ENCODE results near the gene AUH. TPM values are rescaled to one million over a fixed set of nuclear protein-coding genes. Genes with fewer than 3 reads are reported as not detected.

Gene AUH
- total RNA-seq, 2 donors from 2014 or later: 27.4 to 36.1 TPM

DNA sequence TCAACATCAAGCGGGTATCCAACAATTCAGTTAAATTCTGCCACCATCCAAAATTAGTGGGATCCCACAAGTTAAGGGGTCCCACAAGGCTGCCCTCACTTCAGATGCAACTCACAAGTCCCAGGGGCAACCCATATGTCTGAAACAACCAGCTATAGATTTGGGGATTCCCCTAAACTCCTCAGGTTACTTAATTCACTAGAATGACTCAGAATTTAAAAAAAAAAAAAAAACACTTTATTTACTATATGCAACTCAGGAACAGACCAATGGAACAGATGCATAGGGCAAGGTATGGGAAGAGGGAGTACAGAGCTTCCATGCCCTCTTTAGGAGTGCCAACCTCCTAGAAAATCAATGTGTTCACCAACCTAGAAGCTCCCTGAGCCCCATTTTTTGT, 15.1 kb downstream of the AUH start:
- Histone ChIP-seq H3K36me3 (peaks cover 9% of the 10 kb centered on the region), H3K27me3 (replicated peaks; ENCODE audit: insufficient read depth) (no peaks in the 10 kb centered on the region), H3K4me3 (no peak overlapping the region), H3K9me3 (no peaks in the 10 kb centered on the region), H3K4me1 (ENCODE audit: control insufficient read depth in 1 of 2, low read depth in 2 of 2) (peaks cover 0 to under 1% of the 10 kb centered on the region in 2 donors), H3K27ac (no peak overlapping the region)
- TF ChIP-seq, protein P1, sequence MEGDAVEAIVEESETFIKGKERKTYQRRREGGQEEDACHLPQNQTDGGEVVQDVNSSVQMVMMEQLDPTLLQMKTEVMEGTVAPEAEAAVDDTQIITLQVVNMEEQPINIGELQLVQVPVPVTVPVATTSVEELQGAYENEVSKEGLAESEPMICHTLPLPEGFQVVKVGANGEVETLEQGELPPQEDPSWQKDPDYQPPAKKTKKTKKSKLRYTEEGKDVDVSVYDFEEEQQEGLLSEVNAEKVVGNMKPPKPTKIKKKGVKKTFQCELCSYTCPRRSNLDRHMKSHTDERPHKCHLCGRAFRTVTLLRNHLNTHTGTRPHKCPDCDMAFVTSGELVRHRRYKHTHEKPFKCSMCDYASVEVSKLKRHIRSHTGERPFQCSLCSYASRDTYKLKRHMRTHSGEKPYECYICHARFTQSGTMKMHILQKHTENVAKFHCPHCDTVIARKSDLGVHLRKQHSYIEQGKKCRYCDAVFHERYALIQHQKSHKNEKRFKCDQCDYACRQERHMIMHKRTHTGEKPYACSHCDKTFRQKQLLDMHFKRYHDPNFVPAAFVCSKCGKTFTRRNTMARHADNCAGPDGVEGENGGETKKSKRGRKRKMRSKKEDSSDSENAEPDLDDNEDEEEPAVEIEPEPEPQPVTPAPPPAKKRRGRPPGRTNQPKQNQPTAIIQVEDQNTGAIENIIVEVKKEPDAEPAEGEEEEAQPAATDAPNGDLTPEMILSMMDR (IDR thresholded peaks at IDR 0.05): no peak
- ATAC-seq (ENCODE audit: insufficient number of reproducible peaks, low FRiP score, low read depth) (no peak), DNase-seq (ENCODE audit: low spot score) (no peak)

DNA sequence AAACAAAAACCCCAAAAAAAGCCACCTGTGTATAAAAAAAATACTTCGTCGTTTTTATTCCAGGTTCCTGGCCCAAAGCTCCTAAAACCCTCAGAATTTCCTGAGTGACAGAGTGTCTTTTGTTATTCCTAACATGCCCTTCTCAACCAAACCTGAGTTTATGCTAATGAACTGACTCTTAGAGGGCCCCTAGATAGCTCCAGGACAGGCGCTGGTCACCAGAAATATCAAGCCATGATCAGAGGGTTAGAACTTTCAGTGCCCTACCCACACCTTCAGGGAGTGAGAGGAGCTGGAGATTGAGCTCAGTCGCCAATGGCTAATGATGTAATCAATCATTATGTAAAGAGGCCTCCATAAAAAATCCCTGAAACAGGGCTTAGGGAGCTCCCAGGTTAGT, 15.7 kb downstream of the AUH start:
- no peaks in the 10 kb centered on the region for H3K9me3 ChIP-seq
- H3K36me3 ChIP-seq: peaks cover 14% of the 10 kb centered on the region
- peaks cover 0 to 7% of the 10 kb centered on the region in 2 donors for H3K4me1 ChIP-seq (ENCODE audit: control insufficient read depth in 1 of 2, low read depth in 2 of 2)
- H3K27me3 ChIP-seq (replicated peaks; ENCODE audit: insufficient read depth): no peaks in the 10 kb centered on the region
- DNase-seq (ENCODE audit: low spot score) (no peak), ATAC-seq (ENCODE audit: insufficient number of reproducible peaks, low FRiP score, low read depth) (no peak)
- H3K27ac ChIP-seq: no peak overlapping the region
- TF ChIP-seq, protein P1 (IDR thresholded peaks at IDR 0.05): no peak
- no peak overlapping the region for H3K4me3 ChIP-seq

DNA sequence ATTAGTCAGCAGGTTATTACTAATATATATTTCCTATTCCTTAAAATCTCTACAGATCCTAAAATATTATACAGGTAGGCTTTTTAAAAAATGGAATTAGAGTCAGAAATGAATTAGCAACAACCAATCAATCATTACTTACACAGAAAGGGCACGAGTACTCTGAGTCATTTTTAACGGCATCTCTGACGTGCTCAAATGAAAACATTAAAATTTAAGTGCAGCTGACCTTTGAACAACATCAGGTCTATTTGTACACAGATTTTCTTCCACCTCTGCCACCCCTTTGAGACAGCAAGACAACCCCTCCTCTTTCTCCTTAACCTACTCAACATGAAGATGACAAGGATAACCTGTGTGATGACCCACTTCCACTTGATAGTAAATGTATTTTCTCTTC, 19.1 kb downstream of the AUH start:
- Histone ChIP-seq H3K4me3 (no peak overlapping the region), H3K9me3 (no peaks in the 10 kb centered on the region), H3K4me1 (ENCODE audit: control insufficient read depth in 1 of 2, low read depth in 2 of 2) (peaks cover 0 to 7% of the 10 kb centered on the region in 2 donors), H3K27me3 (replicated peaks; ENCODE audit: insufficient read depth) (no peaks in the 10 kb centered on the region), H3K27ac (no peak overlapping the region), H3K36me3 (peaks cover 14% of the 10 kb centered on the region)
- TF ChIP-seq, protein P1 (IDR thresholded peaks at IDR 0.05): no peak
- ATAC-seq (ENCODE audit: insufficient number of reproducible peaks, low FRiP score, low read depth) (no peak), DNase-seq (ENCODE audit: low spot score) (no peak)

DNA sequence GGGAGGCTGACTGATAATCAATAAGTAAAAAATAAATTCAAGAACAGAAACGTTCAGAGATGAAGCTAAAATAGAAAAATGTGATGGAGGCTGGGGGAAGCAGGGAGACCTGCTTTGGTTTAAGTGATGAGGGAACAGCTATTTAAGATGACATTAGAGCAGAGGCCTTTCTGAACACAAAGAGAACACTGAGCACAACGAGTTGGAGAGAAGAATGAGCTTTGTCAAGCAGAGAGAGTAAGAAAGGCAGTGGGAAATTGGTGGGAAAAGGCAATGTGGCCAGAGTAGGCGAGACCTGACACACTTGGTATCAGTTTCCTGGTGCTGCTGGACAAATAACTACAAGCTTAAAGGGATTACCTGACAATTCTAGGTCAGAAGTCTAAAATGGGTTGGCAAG, 20.0 kb downstream of the AUH start:
- Histone ChIP-seq H3K27ac (no peak overlapping the region), H3K4me1 (ENCODE audit: control insufficient read depth in 1 of 2, low read depth in 2 of 2) (peaks cover 0 to 7% of the 10 kb centered on the region in 2 donors), H3K9me3 (no peaks in the 10 kb centered on the region), H3K27me3 (replicated peaks; ENCODE audit: insufficient read depth) (no peaks in the 10 kb centered on the region), H3K4me3 (no peak overlapping the region), H3K36me3 (peaks cover 14% of the 10 kb centered on the region)
- TF ChIP-seq, protein P1 (IDR thresholded peaks at IDR 0.05): no peak
- ATAC-seq (ENCODE audit: insufficient number of reproducible peaks, low FRiP score, low read depth) (no peak), DNase-seq (ENCODE audit: low spot score) (no peak)

DNA sequence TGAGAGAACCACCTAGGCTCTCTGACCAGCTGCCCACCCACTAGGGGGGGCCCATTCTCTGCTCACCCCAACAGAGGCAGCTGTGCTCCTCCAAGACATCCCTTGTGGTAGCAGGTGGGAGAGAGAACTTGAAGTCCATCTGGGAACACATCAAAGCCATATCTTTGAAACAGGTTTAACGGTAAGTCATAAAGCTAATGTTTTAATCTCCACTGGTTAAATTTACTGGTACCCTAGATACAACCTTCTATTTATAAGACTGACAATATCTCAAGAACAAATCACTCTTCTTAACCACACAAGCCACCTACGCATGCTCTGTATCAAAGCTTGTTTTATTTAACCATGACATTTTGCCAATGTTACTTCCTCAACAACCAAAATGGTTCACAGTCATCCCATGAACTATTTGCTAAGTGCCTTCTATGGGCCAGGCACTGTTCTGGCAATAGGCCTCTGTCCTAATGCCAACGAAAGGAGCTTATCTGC, 20.4 kb downstream of the AUH start:
- TF ChIP-seq, protein P1 (IDR thresholded peaks at IDR 0.05): no peak
- Histone ChIP-seq H3K27me3 (replicated peaks; ENCODE audit: insufficient read depth) (no peaks in the 10 kb centered on the region), H3K27ac (no peak overlapping the region), H3K4me1 (ENCODE audit: control insufficient read depth in 1 of 2, low read depth in 2 of 2) (peaks cover 0 to 7% of the 10 kb centered on the region in 2 donors), H3K4me3 (no peak overlapping the region), H3K36me3 (peaks cover 14% of the 10 kb centered on the region), H3K9me3 (no peaks in the 10 kb centered on the region)
- ATAC-seq (ENCODE audit: insufficient number of reproducible peaks, low FRiP score, low read depth) (no peak), DNase-seq (ENCODE audit: low spot score) (no peak)

Measured in thoracic aorta (tissue), 2 donors.